DND-41 (cell line): ENCODE results near the gene KLK1.

Experiments used
- ATAC-seq: fragments of 200-7000 bp; cut with Tn5 transposase; 3 replicates; pipeline ENCODE4 v1.9.1; 2021; ENCODE audit warnings: low read depth; ENCODE audit not compliant: insufficient read depth
- DNase-seq: peaks from one replicate; pipeline ENCODE4 v3.0.0-alpha.2; 2020
- H2AFZ ChIP-seq: 2 replicates; pipeline ENCODE4 v1.6.0; 2012; ENCODE audit warnings: low read depth, low read length
- H3K27ac ChIP-seq: 2 replicates; pipeline ENCODE4 v1.5.1; 2012; ENCODE audit warnings: low read length, inconsistent platforms
- H3K27me3 ChIP-seq: fragments of 200-600 bp; sonication (generic); 2 replicates; pipeline ENCODE4 v1.6.0; 2012; ENCODE audit warnings: low read length, mild to moderate bottlenecking, inconsistent platforms; ENCODE audit not compliant: insufficient read depth, poor library complexity
- H3K36me3 ChIP-seq: 2 replicates; pipeline ENCODE4 v1.5.1; 2012; ENCODE audit warnings: low read length, inconsistent platforms; ENCODE audit not compliant: insufficient read depth
- H3K4me1 ChIP-seq: 2 replicates; pipeline ENCODE4 v1.5.1; 2012; ENCODE audit warnings: mild to moderate bottlenecking, low read length; ENCODE audit not compliant: insufficient read depth
- H3K4me2 ChIP-seq: 2 replicates; pipeline ENCODE4 v1.6.0; 2012; ENCODE audit warnings: mild to moderate bottlenecking, moderate library complexity, low read length, inconsistent platforms; ENCODE audit not compliant: insufficient read depth
- H3K4me3 ChIP-seq, 2 experiments: fragments of 200-600 bp in 1 of 2; shearing (Covaris generic) in 1 of 2; 2 replicates each; pipeline ENCODE4 v1.5.1; 2012 to 2016; ENCODE audit warnings: inconsistent platforms in 2 of 2, low read length in 2 of 2, mild to moderate bottlenecking in 2 of 2, low read depth in 1 of 2, moderate library complexity in 1 of 2
- H3K79me2 ChIP-seq: 2 replicates; pipeline ENCODE4 v1.6.0; 2012; ENCODE audit warnings: low read length, inconsistent platforms; ENCODE audit not compliant: insufficient read depth
- H3K9ac ChIP-seq: 2 replicates; pipeline ENCODE4 v1.6.0; 2012; ENCODE audit warnings: low read depth, mild to moderate bottlenecking, inconsistent platforms, low read length, moderate library complexity
- H3K9me3 ChIP-seq: 2 replicates; pipeline ENCODE4 v1.5.1; 2012; ENCODE audit warnings: low read length, moderate library complexity, mild to moderate bottlenecking, inconsistent platforms; ENCODE audit not compliant: insufficient read depth, severe bottlenecking
- H4K20me1 ChIP-seq: 2 replicates; pipeline ENCODE4 v1.6.0; 2012; ENCODE audit warnings: low read length; ENCODE audit not compliant: insufficient read depth
- CTCF ChIP-seq: IDR thresholded peaks from 2 replicates; pipeline ENCODE4 v1.5.1; 2012; ENCODE audit warnings: borderline replicate concordance, low read length, moderate library complexity, mild to moderate bottlenecking; ENCODE audit not compliant: poor library complexity, severe bottlenecking; ENCODE audit errors: extremely low read depth
- EZH2 ChIP-seq: IDR thresholded peaks from 3 replicates; pipeline ENCODE4 v1.6.1; 2012; ENCODE audit warnings: borderline replicate concordance, low read depth, mild to moderate bottlenecking, moderate library complexity, low read length, inconsistent platforms; ENCODE audit not compliant: severe bottlenecking

Gene KLK1

GRCh38 chr19:50858886-50859285 is 35.3 kb upstream of the KLK1 start:
- Histone ChIP-seq H3K9me3 (peaks cover 6% of the 10 kb centered on the region), H3K4me2 (no peak overlapping the region), H3K9ac (no peak overlapping the region), H3K4me1 (no peaks in the 10 kb centered on the region), H2AFZ (no peak overlapping the region), H3K79me2 (no peaks in the 10 kb centered on the region), H4K20me1 (no peaks in the 10 kb centered on the region), H3K27ac (no peak overlapping the region), H3K27me3 (no peaks in the 10 kb centered on the region), H3K36me3 (no peaks in the 10 kb centered on the region), H3K4me3 (no peak overlapping the region)
- ATAC-seq (no peak), DNase-seq (no peak)
- TF ChIP-seq EZH2 (no peak), CTCF (no peak)

- H3K36me3 ChIP-seq: no peaks in the 10 kb centered on the region
- H3K79me2 ChIP-seq: no peaks in the 10 kb centered on the region
- TF ChIP-seq CTCF (no peak), EZH2 (no peak)
- no peak overlapping the region for H3K27ac ChIP-seq
- H3K4me2 ChIP-seq: no peak overlapping the region
- no peak overlapping the region for H3K9ac ChIP-seq
- no peaks in the 10 kb centered on the region for H3K27me3 ChIP-seq
- no peaks in the 10 kb centered on the region for H4K20me1 ChIP-seq
- ATAC-seq: no peak
- no peak overlapping the region for H2AFZ ChIP-seq
- no peak for DNase-seq
- no peak overlapping the region for H3K4me3 ChIP-seq
- no peaks in the 10 kb centered on the region for H3K4me1 ChIP-seq
- H3K9me3 ChIP-seq: peaks cover 6% of the 10 kb centered on the region
Measured at GRCh38 chr19:50857366-50857765, 33.8 kb upstream of the KLK1 start.

GRCh38 chr19:50854636-50855410 is 31.2 kb upstream of the KLK1 start, which contains the start of gene KLK3:
KLK3 (plus strand) TSS chr19:50854915; CDS start chr19:50854956, 41 bp downstream.
- Histone ChIP-seq H3K4me3 (no peak within 1 kb of the TSS), H4K20me1 (no peaks in the 10 kb centered on the region), H3K36me3 (no peaks in the 10 kb centered on the region), H3K4me2 (no peak within 1 kb of the TSS), H3K9ac (no peak within 1 kb of the TSS), H3K9me3 (no peaks in the 10 kb centered on the region), H3K4me1 (no peaks in the 10 kb centered on the region), H3K27ac (no peak within 1 kb of the TSS), H2AFZ (no peak within 1 kb of the TSS), H3K79me2 (no peaks in the 10 kb centered on the region), H3K27me3 (no peaks in the 10 kb centered on the region)
- DNase-seq: no peak
- ATAC-seq: no peak
- TF ChIP-seq CTCF: no peak
- TF ChIP-seq EZH2: no peak

- TF ChIP-seq CTCF (no peak), EZH2 (no peak)
- Histone ChIP-seq H4K20me1 (no peaks in the 10 kb centered on the region), H3K27me3 (peaks cover 4% of the 10 kb centered on the region), H3K36me3 (no peaks in the 10 kb centered on the region), H3K4me1 (no peaks in the 10 kb centered on the region), H3K9me3 (no peaks in the 10 kb centered on the region), H2AFZ (no peak overlapping the region), H3K79me2 (no peaks in the 10 kb centered on the region), H3K27ac (no peak overlapping the region), H3K4me2 (no peak overlapping the region), H3K4me3 (no peak overlapping the region), H3K9ac (no peak overlapping the region)
- no peak for DNase-seq
- no peak for ATAC-seq
Measured at GRCh38 chr19:50851620-50852019, 28.0 kb upstream of the KLK1 start.
